CD4-positive, CD25-positive, alpha-beta regulatory T cell (primary cell): ENCODE data around the gene OR6M1. TPM values are rescaled to one million over a fixed set of nuclear protein-coding genes. Genes with fewer than 3 reads are reported as not detected.

Experiments used
- ATAC-seq, 2 donors: fragments of 150-1000 bp; cut with Tn5 transposase; one replicate each; pipeline ENCODE4 v1.10.0; 2021; ENCODE audit warnings: low read depth in 2 of 2, moderate number of reproducible peaks in 2 of 2, moderate library complexity in 1 of 2
- DNase-seq, 3 donors: peaks; one replicate each; pipeline versions ENCODE4 v3.0.0 to v3.0.0-alpha.2; 2012 to 2022; ENCODE audit warnings: mixed read lengths in 1 of 3
- H3K27ac ChIP-seq: one replicate; pipeline ENCODE4 v1.7.0; 2013; ENCODE audit warnings: mild to moderate bottlenecking, low read length; ENCODE audit not compliant: insufficient read depth, poor library complexity, severe bottlenecking
- H3K27me3 ChIP-seq: one replicate; pipeline ENCODE4 v1.7.0; 2013; ENCODE audit warnings: low read length; ENCODE audit not compliant: control insufficient read depth, insufficient read depth
- H3K36me3 ChIP-seq: one replicate; pipeline ENCODE4 v1.7.0; 2013; ENCODE audit warnings: mild to moderate bottlenecking, low read length, moderate library complexity; ENCODE audit not compliant: control insufficient read depth, insufficient read depth
- H3K4me1 ChIP-seq: 2 replicates; pipeline ENCODE4 v1.7.0; 2013; ENCODE audit warnings: mild to moderate bottlenecking, low read length; ENCODE audit not compliant: insufficient read depth, control insufficient read depth, poor library complexity, severe bottlenecking
- H3K4me3 ChIP-seq: one replicate; pipeline ENCODE4 v1.7.0; 2013; ENCODE audit warnings: low read depth, mild to moderate bottlenecking, low read length, moderate library complexity
- H3K9me3 ChIP-seq, 2 experiments: 1 replicate in 1 of 2; 2 replicates in 1 of 2; pipeline ENCODE4 v1.7.0; 2013; ENCODE audit warnings: low read length in 2 of 2, mild to moderate bottlenecking in 1 of 2, moderate library complexity in 1 of 2; ENCODE audit not compliant: control insufficient read depth in 2 of 2
- H3K27ac Mint-ChIP-seq, 3 donors: one replicate each; pipeline ENCODE4 v1.8.0; 2020 to 2022; ENCODE audit warnings: mild to moderate bottlenecking in 3 of 3, mixed read lengths in 3 of 3, moderate library complexity in 2 of 3
- H3K27me3 Mint-ChIP-seq: one replicate; pipeline ENCODE4 v1.8.0; 2022; ENCODE audit warnings: mild to moderate bottlenecking, mixed read lengths
- H3K36me3 Mint-ChIP-seq: one replicate; pipeline ENCODE4 v1.8.0; 2020; ENCODE audit warnings: mixed read lengths
- H3K4me1 Mint-ChIP-seq, 4 donors: one replicate each; pipeline ENCODE4 v1.8.0; 2020 to 2022; ENCODE audit warnings: mixed read lengths in 4 of 4, mild to moderate bottlenecking in 1 of 4
- H3K4me3 Mint-ChIP-seq, 4 donors: one replicate each; pipeline ENCODE4 v1.8.0; 2020 to 2022; ENCODE audit warnings: mild to moderate bottlenecking in 4 of 4, mixed read lengths in 4 of 4, moderate library complexity in 3 of 4
- H3K9me3 Mint-ChIP-seq, 7 donors: one replicate each; pipeline ENCODE4 v1.8.0; 2020 to 2022; ENCODE audit warnings: mixed read lengths in 7 of 7, mild to moderate bottlenecking in 3 of 7, moderate library complexity in 2 of 7
- polyA plus RNA-seq, 4 donors: library from polyadenylated mRNA; unstranded; fragments of 300-500 nt; fragmentation: Illumina TruSeq; gene quantifications; one replicate each; pipeline ENCODE4 v1.2.3, GENCODE V29; 2021
- total RNA-seq: library from RNA; stranded (reverse); gene quantifications from one replicate; pipeline ENCODE4 v1.2.3, GENCODE V29; 2022

The OR6M1 gene
- total and polyA plus RNA-seq, 5 donors from 2014 or later, result not detected

DNA sequence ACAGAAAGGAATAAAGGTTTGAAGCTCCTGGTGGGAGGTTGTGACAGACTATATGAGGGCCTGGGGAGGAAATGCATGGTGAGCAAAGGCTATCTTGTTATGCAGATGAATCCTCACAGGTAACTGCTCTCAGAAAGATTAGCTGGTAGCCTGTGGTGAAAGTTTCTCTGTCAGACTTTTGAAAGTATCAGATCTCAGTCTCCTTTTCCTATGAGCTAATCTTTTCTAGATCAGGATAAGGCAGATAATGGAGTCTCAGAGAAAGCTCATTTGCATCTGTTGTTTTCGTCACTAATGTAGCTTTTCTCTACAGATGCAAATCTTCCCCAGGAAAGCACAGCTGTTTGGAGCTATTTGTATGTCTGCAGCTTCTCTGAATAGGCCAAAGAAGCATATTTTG lies 30.9 kb downstream of the OR6M1 start:
- H3K27me3 Mint-ChIP-seq, result peaks cover 3% of the 10 kb centered on the region
- H3K4me1 ChIP-seq, result no peaks in the 10 kb centered on the region
- no peak overlapping the region for H3K4me3 Mint-ChIP-seq
- peaks cover 0 to 1% (median 0%) of the 10 kb centered on the region in 7 donors for H3K9me3 Mint-ChIP-seq
- no peaks in the 10 kb centered on the region for H3K9me3 ChIP-seq
- H3K27ac ChIP-seq, result no peak overlapping the region
- DNase-seq, result no peak
- H3K36me3 Mint-ChIP-seq, result no peaks in the 10 kb centered on the region
- ATAC-seq, result no peak
- H3K36me3 ChIP-seq, result no peaks in the 10 kb centered on the region
- no peak overlapping the region for H3K4me3 ChIP-seq
- no peak overlapping the region for H3K27ac Mint-ChIP-seq
- no peaks in the 10 kb centered on the region for H3K4me1 Mint-ChIP-seq
- H3K27me3 ChIP-seq, result peaks cover 3% of the 10 kb centered on the region

DNA sequence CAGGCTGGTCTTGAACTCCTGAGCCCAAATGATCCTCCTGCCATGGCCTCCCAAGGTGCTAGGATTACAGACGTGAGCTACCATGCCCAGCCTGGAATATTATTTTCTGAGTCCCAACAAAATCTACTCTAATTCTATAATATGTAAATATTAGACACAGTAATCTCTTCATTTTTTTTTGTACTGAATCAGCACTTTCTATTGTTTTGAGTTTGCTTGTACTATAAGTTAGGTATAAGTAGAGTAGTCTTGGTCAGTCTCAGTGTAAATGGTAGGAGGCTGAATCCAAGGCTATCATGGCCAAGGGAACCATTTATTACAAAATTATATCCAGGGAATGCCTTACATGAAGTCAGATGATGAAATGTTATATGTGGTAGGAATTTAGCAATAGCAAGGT lies 32.2 kb downstream of the OR6M1 start:
- Mint-ChIP-seq H3K4me3 (no peak overlapping the region), H3K9me3 (peaks cover 0 to 1% (median 0%) of the 10 kb centered on the region in 7 donors), H3K4me1 (no peaks in the 10 kb centered on the region), H3K27ac (no peak overlapping the region), H3K36me3 (no peaks in the 10 kb centered on the region), H3K27me3 (peaks cover 10% of the 10 kb centered on the region)
- H3K4me3 ChIP-seq, result no peak overlapping the region
- H3K9me3 ChIP-seq, result no peaks in the 10 kb centered on the region
- H3K4me1 ChIP-seq, result no peaks in the 10 kb centered on the region
- peaks cover 3% of the 10 kb centered on the region for H3K27me3 ChIP-seq
- ATAC-seq, result no peak
- H3K36me3 ChIP-seq, result no peaks in the 10 kb centered on the region
- no peak overlapping the region for H3K27ac ChIP-seq
- DNase-seq, result no peak

DNA sequence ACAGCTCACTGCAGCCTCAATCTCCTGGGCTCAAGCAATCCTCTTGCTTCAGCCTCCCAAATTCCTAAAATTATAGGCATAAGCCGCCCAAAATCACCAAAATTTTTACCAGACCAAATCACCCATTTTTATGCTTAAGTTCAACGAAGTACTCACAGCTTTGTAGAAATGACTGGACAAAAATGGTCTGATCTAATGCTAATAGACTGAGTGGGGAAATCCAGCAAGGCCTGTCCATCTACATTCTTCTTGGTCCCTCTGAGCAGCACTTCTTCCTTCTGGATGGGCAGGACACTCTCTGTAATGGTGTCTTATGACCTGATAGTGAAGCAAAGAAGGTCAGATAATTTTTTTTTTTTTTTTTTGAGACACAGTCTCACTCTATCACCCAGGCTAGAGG lies 33.1 kb downstream of the OR6M1 start:
- H3K4me3 Mint-ChIP-seq, result no peak overlapping the region
- H3K4me3 ChIP-seq, result no peak overlapping the region
- no peak overlapping the region for H3K27ac ChIP-seq
- H3K36me3 ChIP-seq, result no peaks in the 10 kb centered on the region
- DNase-seq (no peak), ATAC-seq (no peak)
- H3K27ac Mint-ChIP-seq, result no peak overlapping the region
- H3K4me1 Mint-ChIP-seq, result no peaks in the 10 kb centered on the region
- H3K9me3 ChIP-seq, result no peaks in the 10 kb centered on the region
- H3K36me3 Mint-ChIP-seq, result no peaks in the 10 kb centered on the region
- no peaks in the 10 kb centered on the region for H3K27me3 ChIP-seq
- peaks cover 12% of the 10 kb centered on the region for H3K27me3 Mint-ChIP-seq
- peaks cover 0 to 1% (median 0%) of the 10 kb centered on the region in 7 donors for H3K9me3 Mint-ChIP-seq
- no peaks in the 10 kb centered on the region for H3K4me1 ChIP-seq

DNA sequence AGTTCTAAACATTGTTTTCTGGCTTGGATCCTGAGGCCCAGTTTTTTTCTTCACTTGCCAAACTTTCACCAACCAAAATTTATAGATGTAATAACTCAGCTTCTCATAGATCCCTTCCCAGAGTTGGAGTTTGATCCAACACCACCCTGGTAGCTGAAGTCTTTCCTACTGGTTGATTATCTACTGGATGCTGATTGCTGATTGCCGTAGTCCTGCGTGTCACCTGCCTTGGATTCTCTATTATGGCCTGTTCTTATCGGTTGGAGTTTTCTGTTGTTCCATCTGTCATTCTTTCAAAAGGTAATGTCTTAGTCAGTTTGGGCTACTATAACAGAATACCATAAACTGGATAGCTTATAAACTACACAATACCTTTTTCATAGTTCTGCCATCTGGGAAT lies 34.5 kb downstream of the OR6M1 start:
- Mint-ChIP-seq H3K9me3 (peaks cover 0 to 3% (median 0%) of the 10 kb centered on the region in 7 donors), H3K4me1 (no peaks in the 10 kb centered on the region), H3K27ac (no peak overlapping the region), H3K36me3 (no peaks in the 10 kb centered on the region), H3K4me3 (no peak overlapping the region), H3K27me3 (peaks cover 19% of the 10 kb centered on the region)
- H3K4me1 ChIP-seq, result no peaks in the 10 kb centered on the region
- no peak for DNase-seq
- ATAC-seq, result no peak
- no peaks in the 10 kb centered on the region for H3K9me3 ChIP-seq
- no peaks in the 10 kb centered on the region for H3K36me3 ChIP-seq
- no peak overlapping the region for H3K4me3 ChIP-seq
- H3K27me3 ChIP-seq, result no peaks in the 10 kb centered on the region
- no peak overlapping the region for H3K27ac ChIP-seq

DNA sequence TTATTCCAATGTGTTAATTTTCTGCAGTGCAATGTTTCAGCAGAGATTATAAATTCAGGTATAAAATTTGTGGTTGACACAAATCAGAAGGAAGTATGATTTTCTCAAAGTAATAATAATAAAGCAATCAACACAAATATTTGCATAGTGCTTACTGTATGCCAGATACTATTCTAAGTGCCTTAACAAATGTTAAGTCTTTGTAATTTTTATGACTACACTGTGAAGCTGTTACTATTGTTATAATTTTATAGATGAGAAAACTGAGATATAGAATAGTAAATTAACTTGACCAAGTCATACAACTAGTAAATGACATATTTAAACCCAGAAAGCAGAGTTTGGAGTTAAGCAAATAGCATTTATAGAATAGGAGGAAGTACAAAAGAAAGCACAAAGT lies 35.4 kb downstream of the OR6M1 start:
- H3K27me3 Mint-ChIP-seq, result peaks cover 19% of the 10 kb centered on the region
- H3K4me1 Mint-ChIP-seq, result no peaks in the 10 kb centered on the region
- H3K27ac ChIP-seq, result no peak overlapping the region
- no peaks in the 10 kb centered on the region for H3K36me3 Mint-ChIP-seq
- no peaks in the 10 kb centered on the region for H3K27me3 ChIP-seq
- no peaks in the 10 kb centered on the region for H3K9me3 ChIP-seq
- H3K36me3 ChIP-seq, result no peaks in the 10 kb centered on the region
- H3K4me3 ChIP-seq, result no peak overlapping the region
- no peak overlapping the region for H3K4me3 Mint-ChIP-seq
- ATAC-seq, result no peak
- H3K4me1 ChIP-seq, result no peaks in the 10 kb centered on the region
- H3K27ac Mint-ChIP-seq, result no peak overlapping the region
- peaks cover 0 to 3% (median 0%) of the 10 kb centered on the region in 7 donors for H3K9me3 Mint-ChIP-seq
- no peak for DNase-seq

DNA sequence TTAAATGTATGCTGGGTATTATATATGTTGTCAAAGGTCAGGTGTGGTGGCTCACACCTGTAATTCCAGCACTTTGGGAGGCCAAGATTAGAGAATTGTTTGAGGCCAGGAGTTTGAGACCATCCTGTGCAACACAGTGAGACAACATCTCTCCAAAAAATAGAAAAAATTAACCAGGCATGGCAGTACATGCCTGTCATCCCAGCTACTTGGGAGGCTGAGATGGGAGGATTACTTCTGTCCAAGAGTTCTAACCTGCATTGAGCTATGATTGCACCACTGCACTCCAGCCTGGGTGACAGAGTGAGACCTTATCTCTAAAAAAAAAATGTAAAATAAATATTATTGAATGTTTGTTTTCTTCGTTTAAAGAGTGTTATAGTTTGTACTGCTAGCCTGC lies 40.5 kb downstream of the OR6M1 start:
- Mint-ChIP-seq H3K4me1 (no peaks in the 10 kb centered on the region), H3K27me3 (peaks cover 22% of the 10 kb centered on the region), H3K4me3 (no peak overlapping the region)

DNA sequence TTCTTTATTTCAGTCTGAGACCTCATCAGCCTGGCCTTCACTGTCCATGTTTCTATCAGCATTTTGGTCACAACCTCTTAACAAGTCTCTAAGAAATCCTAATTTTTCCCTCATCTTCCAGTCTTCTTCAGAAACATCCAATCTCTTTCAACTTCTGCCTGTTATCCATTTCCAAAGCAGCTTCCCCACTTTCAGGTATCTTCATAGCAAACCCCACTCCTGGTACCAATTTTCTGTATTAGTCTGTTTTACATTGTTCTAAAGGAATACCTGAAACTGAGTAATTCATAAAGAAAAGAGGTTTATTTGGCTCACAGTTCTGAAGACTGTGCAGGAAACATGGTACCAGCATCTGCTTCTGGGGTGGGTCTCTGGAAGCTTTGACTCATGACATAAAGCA lies 43.7 kb downstream of the OR6M1 start:
- Histone ChIP-seq H3K36me3 (no peaks in the 10 kb centered on the region), H3K4me1 (no peaks in the 10 kb centered on the region), H3K27me3 (no peaks in the 10 kb centered on the region), H3K9me3 (peaks cover 9 to 11% of the 10 kb centered on the region in 2 experiments), H3K27ac (no peak overlapping the region), H3K4me3 (no peak overlapping the region)
- Mint-ChIP-seq H3K4me3 (no peak overlapping the region), H3K27ac (no peak overlapping the region), H3K4me1 (no peaks in the 10 kb centered on the region), H3K27me3 (peaks cover 10% of the 10 kb centered on the region), H3K9me3 (peaks cover 2 to 24% (median 11%) of the 10 kb centered on the region in 7 donors), H3K36me3 (no peaks in the 10 kb centered on the region)
- no peak for ATAC-seq
- no peak for DNase-seq

More for the DNA sequence above, 40.5 kb downstream of the OR6M1 start:
- DNase-seq (no peak), ATAC-seq (no peak)
- no peaks in the 10 kb centered on the region for H3K27me3 ChIP-seq
- no peaks in the 10 kb centered on the region for H3K36me3 ChIP-seq
- H3K9me3 Mint-ChIP-seq, result peaks cover 2 to 24% (median 11%) of the 10 kb centered on the region in 7 donors
- H3K4me3 ChIP-seq, result no peak overlapping the region
- H3K27ac Mint-ChIP-seq, result no peak overlapping the region
- H3K4me1 ChIP-seq, result no peaks in the 10 kb centered on the region
- H3K36me3 Mint-ChIP-seq, result no peaks in the 10 kb centered on the region
- H3K9me3 ChIP-seq, result peaks cover 9 to 11% of the 10 kb centered on the region in 2 experiments
- H3K27ac ChIP-seq, result no peak overlapping the region

DNA sequence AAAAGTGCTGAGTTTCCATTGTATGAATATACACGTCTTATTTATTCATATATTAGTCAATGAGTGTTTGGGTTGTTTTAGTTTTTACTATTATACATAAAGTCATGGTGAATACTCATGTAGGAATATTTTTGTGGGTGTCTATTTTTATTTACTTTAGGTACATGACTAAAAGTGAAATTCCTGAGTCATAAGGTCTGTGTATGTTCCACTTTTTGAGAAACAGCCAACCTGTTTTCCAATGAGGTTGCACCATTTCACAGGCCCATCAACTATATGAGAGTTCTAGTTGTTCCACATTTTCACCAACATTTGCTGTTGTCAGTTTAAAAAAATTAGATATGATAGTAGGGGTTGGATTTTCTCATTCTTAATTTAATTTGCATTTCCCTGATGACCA lies 45.3 kb downstream of the OR6M1 start:
- no peaks in the 10 kb centered on the region for H3K4me1 Mint-ChIP-seq
- no peak for ATAC-seq
- H3K4me1 ChIP-seq, result no peaks in the 10 kb centered on the region

More for the DNA sequence above, 45.3 kb downstream of the OR6M1 start:
- H3K9me3 ChIP-seq, result peaks cover 9 to 11% of the 10 kb centered on the region in 2 experiments
- DNase-seq, result no peak
- H3K27ac Mint-ChIP-seq, result no peak overlapping the region
- H3K36me3 Mint-ChIP-seq, result no peaks in the 10 kb centered on the region
- no peaks in the 10 kb centered on the region for H3K27me3 ChIP-seq
- peaks cover 2 to 23% (median 11%) of the 10 kb centered on the region in 7 donors for H3K9me3 Mint-ChIP-seq
- H3K4me3 ChIP-seq, result no peak overlapping the region
- no peak overlapping the region for H3K27ac ChIP-seq
- H3K4me3 Mint-ChIP-seq, result no peak overlapping the region
- peaks cover 9% of the 10 kb centered on the region for H3K27me3 Mint-ChIP-seq
- no peaks in the 10 kb centered on the region for H3K36me3 ChIP-seq
